Right renal cortex interstitium (tissue), 3 donors: ENCODE data around the gene WNT5B. TPM values are rescaled to one million over a fixed set of nuclear protein-coding genes. Genes with fewer than 3 reads are reported as not detected.

Source experiments
- DNase-seq, 3 donors: peaks; one replicate each; pipeline ENCODE4 v3.0.0-alpha.2; 2013; ENCODE audit warnings: low read depth in 3 of 3, low spot score in 2 of 3
- polyA plus RNA-seq, 3 donors: library from polyadenylated mRNA; unstranded; fragments of 120-200 nt; gene quantifications; one replicate each; pipeline ENCODE4 v1.2.1, GENCODE V29; 2013; ENCODE audit not compliant: insufficient read length in 3 of 3

WNT5B gene
- polyA plus RNA-seq = 1 to 10 TPM; 5.1 to 6.0 (median 5.3) TPM

- DNase-seq = no peak
Observed at GRCh38 chr12:1628666-1629337, at the start of gene WNT5B. WNT5B (plus strand) TSS chr12:1629231; CDS start chr12:1631355, 2,124 bp downstream.

GRCh38 chr12:1579651-1580435, 49.2 kb upstream of the WNT5B start:
- DNase-seq = no peak

- DNase-seq = no peak
Observed at GRCh38 chr12:1580526-1580925, 48.5 kb upstream of the WNT5B start.

- DNase-seq = no peak
Observed at GRCh38 chr12:1581973-1582708, 46.9 kb upstream of the WNT5B start.

GRCh38 chr12:1582709-1583050, 46.4 kb upstream of the WNT5B start:
- no peak for DNase-seq

GRCh38 chr12:1583421-1584078, 45.5 kb upstream of the WNT5B start:
- DNase-seq = no peak

- DNase-seq = no peak
Observed at GRCh38 chr12:1584326-1584725, 44.7 kb upstream of the WNT5B start.

GRCh38 chr12:1587927-1588574, 41.0 kb upstream of the WNT5B start:
- DNase-seq = no peak

- no peak for DNase-seq
Observed at GRCh38 chr12:1588575-1588947, 40.5 kb upstream of the WNT5B start.

- no peak for DNase-seq
Observed at GRCh38 chr12:1590221-1590979, 38.6 kb upstream of the WNT5B start.

- DNase-seq = no peak
Observed at GRCh38 chr12:1591034-1591433, 38.0 kb upstream of the WNT5B start.

- DNase-seq = no peak
Observed at GRCh38 chr12:1591543-1591942, 37.5 kb upstream of the WNT5B start.

- no peak for DNase-seq
Observed at GRCh38 chr12:1592444-1593173, 36.4 kb upstream of the WNT5B start.

GRCh38 chr12:1593174-1594005, 35.6 kb upstream of the WNT5B start:
- no peak for DNase-seq

GRCh38 chr12:1594006-1594260, 35.1 kb upstream of the WNT5B start:
- DNase-seq = no peak

GRCh38 chr12:1594261-1595025, 34.6 kb upstream of the WNT5B start, which contains the start of gene FBXL14:
FBXL14 (minus strand) TSS chr12:1594581; CDS start chr12:1594066, 515 bp downstream.
- DNase-seq = no peak

- no peak for DNase-seq
Observed at GRCh38 chr12:1595026-1595561, 33.9 kb upstream of the WNT5B start.
